Panc1 (cell line): ENCODE results near the gene CASR. TPM values are rescaled to one million over a fixed set of nuclear protein-coding genes. Genes with fewer than 3 reads are reported as not detected.

Experiments used
- ATAC-seq: fragments of 200-7000 bp; cut with Tn5 transposase; 2 replicates; pipeline ENCODE4 v1.9.1; 2020; ENCODE audit warnings: mild to moderate bottlenecking, moderate library complexity
- BruUV-seq: library from RNA; stranded (reverse); fragments of 400-500 nt; replicated peaks from 2 replicates; lab custom pipeline; 2021; lab: Mats Ljungman, UMichigan
- CTCF ChIA-PET: fragments of 300-600 bp; sonication (Branson Sonifier 250); formaldehyde crosslinking; loops from one replicate; lab custom pipeline; 2022; ENCODE audit warnings: antibody characterized with exemption; lab: Charles Lee
- POLR2A ChIA-PET: fragments of 300-600 bp; sonication (Branson Sonifier 250); formaldehyde crosslinking; loops from one replicate; lab custom pipeline; 2022; ENCODE audit warnings: antibody characterized with exemption; lab: Charles Lee
- DNase-seq: peaks from one replicate; pipeline ENCODE4 v3.0.0-alpha.2; 2010; ENCODE audit warnings: low read depth, low spot score
- H3K27ac ChIP-seq: 2 replicates; pipeline ENCODE4 v1.5.1; 2011; ENCODE audit warnings: mild to moderate bottlenecking, low read length, inconsistent platforms
- H3K27me3 ChIP-seq: fragments of 200-500 bp; sonication (Bioruptor generic); 2 replicates; pipeline ENCODE4 v1.6.0; 2014; ENCODE audit warnings: low read length, inconsistent platforms; ENCODE audit not compliant: control insufficient read depth, insufficient read depth
- H3K36me3 ChIP-seq: fragments of 200-500 bp; sonication (Bioruptor generic); 2 replicates; pipeline ENCODE4 v1.5.1; 2014; ENCODE audit warnings: inconsistent platforms, mild to moderate bottlenecking, low read length, moderate library complexity; ENCODE audit not compliant: control insufficient read depth, insufficient read depth
- H3K4me1 ChIP-seq: 2 replicates; pipeline ENCODE4 v1.5.1; 2011; ENCODE audit warnings: inconsistent platforms, mild to moderate bottlenecking, low read length, moderate library complexity; ENCODE audit not compliant: control insufficient read depth, insufficient read depth
- H3K4me3 ChIP-seq, 2 experiments: 2 replicates each; pipeline ENCODE4 v1.5.1; 2011 to 2012; ENCODE audit warnings: low read depth in 2 of 2, low read length in 2 of 2, mild to moderate bottlenecking in 2 of 2, inconsistent platforms in 1 of 2, moderate library complexity in 1 of 2
- H3K9me3 ChIP-seq: fragments of 200-500 bp; sonication (Bioruptor generic); 2 replicates; pipeline ENCODE4 v1.5.1; 2014; ENCODE audit warnings: low read depth, mild to moderate bottlenecking, inconsistent platforms, low read length, moderate library complexity; ENCODE audit not compliant: control insufficient read depth, insufficient read depth
- POLR2AphosphoS5 ChIP-seq: IDR thresholded peaks from 2 replicates; pipeline ENCODE4 v1.6.1; 2012; ENCODE audit warnings: mild to moderate bottlenecking, low read depth, low read length, moderate library complexity
- SIN3A ChIP-seq: IDR thresholded peaks from 2 replicates; pipeline ENCODE4 v1.6.1; 2012; ENCODE audit warnings: low read depth, mild to moderate bottlenecking, low read length, moderate library complexity, borderline replicate concordance; ENCODE audit not compliant: insufficient read depth
- TCF7L2 ChIP-seq: IDR thresholded peaks from 2 replicates; pipeline ENCODE4 v1.6.1; 2011; ENCODE audit warnings: mild to moderate bottlenecking, low read depth, low read length, inconsistent platforms
- in situ Hi-C: cut with HindIII; loops from 2 replicates; pipeline ENCODE4 v1.10.0; 2016; ENCODE audit warnings: low sequenced_read_pairs, low pct_unique_long_range_greater_than_20kb
- intact Hi-C: fragments of 100-400 bp; cut with micrococcal nuclease; formaldehyde crosslinking; loops from one replicate; pipeline ENCODE4 v1.10.0; 2022; ENCODE audit not compliant: unreplicated experiment
- total RNA-seq: library from RNA; stranded (reverse); gene quantifications from one replicate; pipeline ENCODE4 v1.2.1, GENCODE V29; 2021; ENCODE audit not compliant: unreplicated experiment
- TF ChIP-seq, protein P1 (sequence below), 2 experiments: IDR thresholded peaks; 2 replicates each; pipeline ENCODE4 v1.6.1; 2011 to 2012; ENCODE audit warnings: low read depth in 2 of 2, control low read depth in 1 of 2, low read length in 1 of 2, mild to moderate bottlenecking in 1 of 2, moderate library complexity in 1 of 2; ENCODE audit not compliant: insufficient read depth in 1 of 2
- TF ChIP-seq, protein P2 (sequence below): fragments of 450-650 bp; IDR thresholded peaks from 2 replicates; pipeline ENCODE4 v1.5.1; 2017; ENCODE audit warnings: mild to moderate bottlenecking

Gene CASR
- total RNA-seq, 1 experiment from 2014 or later = not detected

DNA sequence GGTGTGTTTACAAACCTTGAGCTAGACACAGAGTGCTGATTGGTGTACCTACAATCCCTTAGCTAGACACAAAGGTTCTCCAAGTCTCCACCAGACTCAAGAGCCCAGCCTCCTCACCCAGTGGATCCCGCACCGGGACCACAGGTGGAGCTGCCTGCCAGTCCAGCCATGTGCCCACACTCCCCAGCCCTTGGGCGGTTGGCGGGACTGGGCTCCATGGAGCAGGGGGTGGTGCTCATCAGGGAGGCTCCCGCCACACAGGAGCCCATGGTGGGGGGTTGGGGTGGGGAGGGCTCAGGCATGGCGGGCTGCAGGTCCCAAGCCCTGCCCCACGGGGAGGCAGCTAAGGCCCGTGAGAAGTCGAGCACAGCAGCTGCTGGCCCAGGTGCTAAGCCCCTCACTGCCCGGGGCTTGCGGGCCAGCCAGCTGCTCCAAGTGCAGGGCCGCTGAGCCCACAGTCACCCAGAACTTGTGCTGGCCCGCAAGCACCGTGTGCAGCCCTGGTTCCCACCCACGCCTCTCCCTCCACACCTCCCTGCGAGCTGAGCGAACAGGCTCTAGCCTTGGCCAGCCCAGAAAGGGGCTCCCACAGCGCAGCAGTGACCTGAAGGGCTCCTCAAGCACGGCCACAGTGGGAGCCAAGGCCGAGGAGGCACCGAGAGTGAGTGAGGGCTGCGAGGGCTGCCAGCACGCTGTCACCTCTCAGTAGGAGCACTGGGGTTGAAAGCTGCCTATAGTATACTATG, 43.7 kb downstream of the CASR start:
- ATAC-seq (no peak), DNase-seq (no peak)
- Histone ChIP-seq H3K4me3 (no peak overlapping the region), H3K9me3 (no peaks in the 10 kb centered on the region), H3K4me1 (no peaks in the 10 kb centered on the region), H3K27ac (no peak overlapping the region), H3K27me3 (peaks cover 7% of the 10 kb centered on the region), H3K36me3 (no peaks in the 10 kb centered on the region)
- TF ChIP-seq POLR2AphosphoS5 (no peak), SIN3A (no peak), TCF7L2 (no peak)
- TF ChIP-seq, protein P1, sequence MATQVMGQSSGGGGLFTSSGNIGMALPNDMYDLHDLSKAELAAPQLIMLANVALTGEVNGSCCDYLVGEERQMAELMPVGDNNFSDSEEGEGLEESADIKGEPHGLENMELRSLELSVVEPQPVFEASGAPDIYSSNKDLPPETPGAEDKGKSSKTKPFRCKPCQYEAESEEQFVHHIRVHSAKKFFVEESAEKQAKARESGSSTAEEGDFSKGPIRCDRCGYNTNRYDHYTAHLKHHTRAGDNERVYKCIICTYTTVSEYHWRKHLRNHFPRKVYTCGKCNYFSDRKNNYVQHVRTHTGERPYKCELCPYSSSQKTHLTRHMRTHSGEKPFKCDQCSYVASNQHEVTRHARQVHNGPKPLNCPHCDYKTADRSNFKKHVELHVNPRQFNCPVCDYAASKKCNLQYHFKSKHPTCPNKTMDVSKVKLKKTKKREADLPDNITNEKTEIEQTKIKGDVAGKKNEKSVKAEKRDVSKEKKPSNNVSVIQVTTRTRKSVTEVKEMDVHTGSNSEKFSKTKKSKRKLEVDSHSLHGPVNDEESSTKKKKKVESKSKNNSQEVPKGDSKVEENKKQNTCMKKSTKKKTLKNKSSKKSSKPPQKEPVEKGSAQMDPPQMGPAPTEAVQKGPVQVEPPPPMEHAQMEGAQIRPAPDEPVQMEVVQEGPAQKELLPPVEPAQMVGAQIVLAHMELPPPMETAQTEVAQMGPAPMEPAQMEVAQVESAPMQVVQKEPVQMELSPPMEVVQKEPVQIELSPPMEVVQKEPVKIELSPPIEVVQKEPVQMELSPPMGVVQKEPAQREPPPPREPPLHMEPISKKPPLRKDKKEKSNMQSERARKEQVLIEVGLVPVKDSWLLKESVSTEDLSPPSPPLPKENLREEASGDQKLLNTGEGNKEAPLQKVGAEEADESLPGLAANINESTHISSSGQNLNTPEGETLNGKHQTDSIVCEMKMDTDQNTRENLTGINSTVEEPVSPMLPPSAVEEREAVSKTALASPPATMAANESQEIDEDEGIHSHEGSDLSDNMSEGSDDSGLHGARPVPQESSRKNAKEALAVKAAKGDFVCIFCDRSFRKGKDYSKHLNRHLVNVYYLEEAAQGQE (IDR thresholded peaks at IDR 0.05; ENCODE audit: insufficient read depth in 1 of 2, low read depth in 2 of 2, low read length in 1 of 2) = no peak
- TF ChIP-seq, protein P2, sequence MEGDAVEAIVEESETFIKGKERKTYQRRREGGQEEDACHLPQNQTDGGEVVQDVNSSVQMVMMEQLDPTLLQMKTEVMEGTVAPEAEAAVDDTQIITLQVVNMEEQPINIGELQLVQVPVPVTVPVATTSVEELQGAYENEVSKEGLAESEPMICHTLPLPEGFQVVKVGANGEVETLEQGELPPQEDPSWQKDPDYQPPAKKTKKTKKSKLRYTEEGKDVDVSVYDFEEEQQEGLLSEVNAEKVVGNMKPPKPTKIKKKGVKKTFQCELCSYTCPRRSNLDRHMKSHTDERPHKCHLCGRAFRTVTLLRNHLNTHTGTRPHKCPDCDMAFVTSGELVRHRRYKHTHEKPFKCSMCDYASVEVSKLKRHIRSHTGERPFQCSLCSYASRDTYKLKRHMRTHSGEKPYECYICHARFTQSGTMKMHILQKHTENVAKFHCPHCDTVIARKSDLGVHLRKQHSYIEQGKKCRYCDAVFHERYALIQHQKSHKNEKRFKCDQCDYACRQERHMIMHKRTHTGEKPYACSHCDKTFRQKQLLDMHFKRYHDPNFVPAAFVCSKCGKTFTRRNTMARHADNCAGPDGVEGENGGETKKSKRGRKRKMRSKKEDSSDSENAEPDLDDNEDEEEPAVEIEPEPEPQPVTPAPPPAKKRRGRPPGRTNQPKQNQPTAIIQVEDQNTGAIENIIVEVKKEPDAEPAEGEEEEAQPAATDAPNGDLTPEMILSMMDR = no peak
- CTCF ChIA-PET = no interaction called here
- POLR2A ChIA-PET = no interaction called here
- intact Hi-C loops = no loop called here
- BruUV-seq = no TSS peak
- in situ Hi-C loops = no loop called here

DNA sequence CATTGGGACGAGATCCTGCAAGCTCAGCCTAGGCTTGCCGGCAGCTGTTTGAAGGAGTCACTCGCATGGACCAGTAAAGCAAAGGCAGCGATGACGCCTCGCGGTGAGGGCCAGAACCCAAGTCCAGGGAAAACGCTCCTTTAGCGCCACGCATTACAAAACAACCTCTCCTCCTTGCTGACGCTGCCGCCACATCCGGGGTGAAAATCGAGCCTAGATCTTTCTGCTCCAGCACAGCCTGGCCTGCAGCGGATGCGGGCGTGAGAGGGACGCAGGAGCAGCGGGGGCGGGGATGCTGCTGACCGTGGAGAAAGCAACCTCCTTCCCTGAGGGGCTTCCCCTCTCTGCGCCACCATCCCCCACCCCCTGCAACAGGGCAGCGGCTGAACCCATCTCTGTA, 46.7 kb downstream of the CASR start:
- Histone ChIP-seq H3K36me3 (no peaks in the 10 kb centered on the region), H3K4me3 (no peak overlapping the region), H3K4me1 (no peaks in the 10 kb centered on the region), H3K9me3 (no peaks in the 10 kb centered on the region), H3K27ac (no peak overlapping the region), H3K27me3 (peaks cover 15% of the 10 kb centered on the region)
- POLR2A ChIA-PET = no interaction called here
- DNase-seq (no peak), ATAC-seq (no peak)
- intact Hi-C loops (no loop called here), in situ Hi-C loops (no loop called here)
- no peak for TF ChIP-seq TCF7L2
- CTCF ChIA-PET = no interaction called here
- no TSS peak for BruUV-seq

DNA sequence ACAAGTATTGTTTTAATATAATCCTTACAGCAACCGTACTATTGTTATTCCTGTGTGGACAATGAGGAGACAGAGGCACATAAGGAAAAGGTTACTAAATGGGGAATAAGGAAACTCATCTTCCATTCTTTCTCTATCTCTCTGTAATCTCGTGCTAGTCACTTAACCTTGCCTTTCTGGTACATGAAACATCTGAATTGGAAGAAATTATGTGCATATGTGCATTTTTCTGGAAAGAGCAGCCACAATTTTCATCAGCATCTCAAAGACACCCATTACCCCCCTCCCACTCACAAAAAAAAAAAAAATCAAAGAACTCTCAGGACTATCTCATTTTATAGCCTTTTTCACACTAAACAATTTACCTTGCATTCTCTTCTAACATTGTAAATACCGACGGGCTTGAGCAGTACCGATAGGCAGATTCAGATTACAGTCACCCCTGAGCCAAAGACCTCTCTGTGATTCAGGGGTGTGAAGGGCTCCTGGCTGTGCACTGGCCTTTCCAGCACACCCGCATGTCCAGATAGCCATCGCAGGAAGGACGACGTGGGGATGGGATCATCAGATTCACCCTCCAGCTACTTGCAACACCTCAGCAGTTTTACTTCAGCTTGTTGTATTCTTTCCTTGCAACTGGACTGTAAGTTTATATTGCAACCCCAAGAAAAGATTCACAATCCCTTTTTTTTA, 48.1 kb downstream of the CASR start:
- no TSS peak for BruUV-seq
- H3K27ac ChIP-seq = no peak overlapping the region
- POLR2A ChIA-PET = no interaction called here
- H3K9me3 ChIP-seq = no peaks in the 10 kb centered on the region
- H3K36me3 ChIP-seq = no peaks in the 10 kb centered on the region
- DNase-seq (no peak), ATAC-seq (no peak)
- in situ Hi-C loops (no loop called here), intact Hi-C loops (no loop called here)
- TF ChIP-seq POLR2AphosphoS5 (no peak), TCF7L2 (no peak), SIN3A (no peak)
- TF ChIP-seq, protein P1 (IDR thresholded peaks at IDR 0.05; ENCODE audit: insufficient read depth in 1 of 2, low read depth in 2 of 2, low read length in 1 of 2) = no peak
- TF ChIP-seq, protein P2 = no peak
- CTCF ChIA-PET = no interaction called here
- peaks cover 25% of the 10 kb centered on the region for H3K27me3 ChIP-seq
- no peaks in the 10 kb centered on the region for H3K4me1 ChIP-seq
- H3K4me3 ChIP-seq = no peak overlapping the region
